ENCODE results near the gene ELOVL6.

DNA sequence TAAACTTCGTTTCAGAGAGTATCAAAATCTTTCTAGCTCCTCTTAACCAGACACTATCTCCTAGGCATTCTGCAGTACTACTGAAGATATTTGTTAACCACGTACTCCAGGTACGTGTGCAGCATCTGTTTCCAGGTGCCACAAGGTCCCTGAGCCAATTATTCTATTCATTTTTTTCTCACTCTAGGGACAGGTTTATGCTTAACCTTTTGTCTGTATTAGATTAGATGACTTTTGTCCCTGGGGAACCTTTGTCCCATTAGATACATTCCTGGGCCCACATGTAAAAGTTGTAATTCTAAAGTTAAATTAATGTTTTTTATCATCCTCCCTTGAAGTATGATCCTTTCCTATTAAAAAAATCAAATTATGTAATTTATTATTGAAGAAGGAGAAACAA lies 16.5 kb downstream of the ELOVL6 start:
- TF ChIP-seq POLR2A (IDR thresholded peaks at IDR 0.05) (no peak), EP300 (IDR thresholded peaks at IDR 0.05) (no peak)
- TF ChIP-seq, protein P1, sequence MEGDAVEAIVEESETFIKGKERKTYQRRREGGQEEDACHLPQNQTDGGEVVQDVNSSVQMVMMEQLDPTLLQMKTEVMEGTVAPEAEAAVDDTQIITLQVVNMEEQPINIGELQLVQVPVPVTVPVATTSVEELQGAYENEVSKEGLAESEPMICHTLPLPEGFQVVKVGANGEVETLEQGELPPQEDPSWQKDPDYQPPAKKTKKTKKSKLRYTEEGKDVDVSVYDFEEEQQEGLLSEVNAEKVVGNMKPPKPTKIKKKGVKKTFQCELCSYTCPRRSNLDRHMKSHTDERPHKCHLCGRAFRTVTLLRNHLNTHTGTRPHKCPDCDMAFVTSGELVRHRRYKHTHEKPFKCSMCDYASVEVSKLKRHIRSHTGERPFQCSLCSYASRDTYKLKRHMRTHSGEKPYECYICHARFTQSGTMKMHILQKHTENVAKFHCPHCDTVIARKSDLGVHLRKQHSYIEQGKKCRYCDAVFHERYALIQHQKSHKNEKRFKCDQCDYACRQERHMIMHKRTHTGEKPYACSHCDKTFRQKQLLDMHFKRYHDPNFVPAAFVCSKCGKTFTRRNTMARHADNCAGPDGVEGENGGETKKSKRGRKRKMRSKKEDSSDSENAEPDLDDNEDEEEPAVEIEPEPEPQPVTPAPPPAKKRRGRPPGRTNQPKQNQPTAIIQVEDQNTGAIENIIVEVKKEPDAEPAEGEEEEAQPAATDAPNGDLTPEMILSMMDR (IDR thresholded peaks at IDR 0.05), result no peak
